Fibroblast of skin of scalp (primary cell): ENCODE data around the gene IGFBP2.
A peak's percentile ranks its signal among the peaks of the same experiment; 100 is the strongest.

Experiments
- DNase-seq: peaks from one replicate; pipeline ENCODE4 v3.0.0-alpha.2; 2013

IGFBP2 gene

GRCh38 chr2:216688731-216689340, 55.6 kb downstream of the IGFBP2 start:
- DNase-seq = no peak

DNA sequence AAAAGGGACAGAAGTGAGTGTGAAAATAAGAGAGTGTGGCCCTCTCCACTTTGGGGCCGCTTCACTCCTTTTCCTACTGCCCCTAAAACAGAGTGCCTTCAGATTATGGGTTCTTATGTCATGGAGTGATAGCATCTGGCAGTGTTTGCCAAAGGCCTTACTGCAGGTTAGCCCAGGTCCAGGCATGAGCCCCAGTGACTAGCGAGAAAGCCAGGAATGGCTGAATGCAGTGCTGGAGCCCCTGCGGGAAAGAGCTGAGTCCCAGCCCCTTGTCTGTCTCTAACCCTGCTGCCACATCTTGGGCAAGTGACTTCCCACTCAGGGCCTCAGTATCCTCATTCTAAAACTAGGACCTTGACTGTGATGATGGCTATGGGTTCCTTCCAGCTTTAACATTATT, 56.2 kb downstream of the IGFBP2 start:
- no peak for DNase-seq

- DNase-seq = no peak
Observed at GRCh38 chr2:216690456-216690852, 57.2 kb downstream of the IGFBP2 start.

- peak; percentile 85 for DNase-seq
Observed at GRCh38 chr2:216690853-216691741, 57.9 kb downstream of the IGFBP2 start.

DNA sequence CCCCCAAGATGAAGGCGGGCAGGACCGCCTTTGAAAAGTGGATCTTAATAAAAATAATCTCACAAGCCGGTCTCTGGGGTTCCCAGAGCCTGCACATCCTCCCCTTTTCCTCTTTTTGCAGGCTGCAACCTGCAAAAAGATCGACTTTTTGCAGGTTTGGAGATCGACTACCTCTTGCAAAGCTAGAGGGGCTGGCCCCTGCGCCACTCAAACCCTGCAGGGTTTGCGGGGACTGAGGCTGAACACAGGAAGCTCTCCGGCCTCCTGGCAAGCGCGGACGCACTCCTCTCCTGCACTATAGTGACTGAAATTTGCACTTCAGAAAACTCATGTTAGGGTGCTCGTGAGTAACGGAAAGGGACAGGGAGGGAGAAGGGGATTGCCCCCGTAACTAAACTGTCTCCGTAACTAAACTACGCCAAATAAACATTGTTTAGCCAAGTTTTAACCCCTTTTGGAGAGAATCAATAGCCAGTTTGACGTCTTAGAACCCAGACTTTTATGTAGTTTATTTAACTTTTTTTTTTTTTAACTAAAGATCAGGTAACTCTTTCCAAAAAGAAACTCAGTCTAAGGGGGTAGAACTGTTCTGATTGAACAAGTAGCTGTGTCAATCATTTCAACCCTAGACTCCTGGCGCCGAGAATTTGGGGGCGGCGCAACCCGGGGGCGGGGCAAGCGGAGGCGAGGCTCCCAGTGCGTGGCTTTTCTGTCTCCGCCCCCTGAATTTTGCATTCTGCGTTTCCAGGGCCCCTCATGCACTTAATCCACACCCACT, 59.6 kb downstream of the IGFBP2 start:
- peak; percentile 72 for DNase-seq

DNA sequence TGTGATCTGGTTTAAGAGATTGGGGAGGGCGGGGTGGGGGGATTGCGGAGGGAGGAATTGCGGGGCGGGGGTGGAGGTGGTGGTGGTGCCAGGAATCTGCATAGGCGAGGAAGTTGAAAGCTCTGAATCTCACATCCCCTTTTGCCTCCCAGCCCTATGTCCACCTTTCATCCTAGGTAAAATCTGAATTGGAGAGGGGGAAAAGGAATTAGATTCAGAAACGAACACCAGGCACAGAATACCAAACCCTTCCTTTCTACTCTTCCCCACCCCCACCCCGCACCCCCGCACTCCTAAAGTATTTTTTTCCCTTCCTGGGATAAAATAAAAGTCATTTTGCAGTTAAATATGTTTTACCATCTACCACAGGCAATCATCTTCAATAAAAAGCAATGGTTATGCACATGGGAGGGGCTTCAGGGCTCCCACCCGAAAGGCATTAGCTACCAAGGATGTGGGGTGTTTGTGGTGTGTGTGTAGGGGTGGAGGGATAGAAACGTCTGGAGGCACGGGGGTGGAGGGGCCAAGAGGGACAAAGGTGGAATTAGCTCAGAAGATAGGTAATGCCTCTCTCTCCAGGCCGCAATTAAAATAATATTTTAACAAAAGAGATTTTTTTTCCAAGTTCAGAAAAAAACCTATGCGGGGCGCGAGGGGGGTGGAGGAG, 60.3 kb downstream of the IGFBP2 start:
- DNase-seq = no peak

DNA sequence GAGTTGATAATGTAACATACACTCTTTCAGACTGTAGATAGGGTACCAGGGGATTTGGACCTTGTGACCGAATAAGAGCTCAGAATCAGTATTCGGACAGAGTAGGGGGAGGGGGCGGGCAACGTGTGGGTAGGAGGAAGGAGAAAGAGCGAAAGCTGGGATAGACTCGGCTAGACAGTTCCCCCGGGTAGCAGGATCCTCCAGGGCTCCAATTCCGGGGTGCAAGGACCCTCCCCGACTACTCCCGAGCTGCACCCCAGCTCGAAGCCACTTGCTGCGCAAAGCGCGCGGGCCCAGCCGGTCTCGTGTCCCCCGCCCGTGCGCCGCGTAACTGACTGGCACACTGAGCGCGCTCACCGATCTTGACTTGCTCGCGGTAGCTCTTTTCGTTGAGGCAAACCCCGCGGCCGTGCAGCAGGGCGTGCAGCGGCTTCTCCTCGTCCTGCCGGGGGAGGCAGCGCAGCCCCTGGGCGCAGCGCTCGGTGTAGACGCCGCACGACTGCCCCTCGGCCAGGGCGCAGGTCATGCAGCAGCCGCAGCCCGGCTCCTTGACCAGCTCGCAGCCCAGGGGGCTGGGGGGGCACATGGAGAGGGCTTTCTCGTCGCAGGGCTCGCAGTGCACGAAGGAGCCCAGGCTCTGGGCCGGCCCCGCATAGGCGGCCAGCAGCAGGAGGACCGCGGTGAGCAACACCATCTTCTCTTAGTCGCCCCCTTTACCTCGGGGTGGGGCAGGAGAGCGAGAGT, 61.0 kb downstream of the IGFBP2 start:
- DNase-seq = no peak

- DNase-seq = no peak
Observed at GRCh38 chr2:216694826-216695217, 61.6 kb downstream of the IGFBP2 start.

GRCh38 chr2:216695401-216695821, 62.2 kb downstream of the IGFBP2 start, which contains the start of gene IGFBP5:
Gene IGFBP5, minus strand, starts transcription at chr2:216695549. Its CDS starts 774 bp downstream, at chr2:216694775.
- DNase-seq = peak; percentile 93

DNA sequence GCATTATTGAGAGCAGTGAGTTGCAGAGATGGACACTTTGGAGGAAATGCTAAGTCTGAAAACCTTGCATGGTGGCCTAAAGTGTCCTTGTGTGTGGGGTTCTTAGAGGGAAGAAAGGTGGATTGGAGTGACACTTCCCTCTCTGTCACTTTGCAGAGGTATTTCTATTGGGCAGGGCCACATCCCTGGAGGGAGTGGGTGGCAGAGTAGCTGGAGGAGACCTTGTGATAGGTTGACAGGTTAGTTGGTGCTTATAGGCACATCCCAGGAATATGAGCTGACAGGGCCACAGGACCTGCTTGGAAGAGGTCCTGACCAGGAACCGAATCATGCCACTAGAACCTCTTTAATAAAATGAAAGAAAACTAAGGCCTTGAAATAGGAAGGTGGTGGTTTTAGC, 63.1 kb downstream of the IGFBP2 start:
- DNase-seq = no peak

DNA sequence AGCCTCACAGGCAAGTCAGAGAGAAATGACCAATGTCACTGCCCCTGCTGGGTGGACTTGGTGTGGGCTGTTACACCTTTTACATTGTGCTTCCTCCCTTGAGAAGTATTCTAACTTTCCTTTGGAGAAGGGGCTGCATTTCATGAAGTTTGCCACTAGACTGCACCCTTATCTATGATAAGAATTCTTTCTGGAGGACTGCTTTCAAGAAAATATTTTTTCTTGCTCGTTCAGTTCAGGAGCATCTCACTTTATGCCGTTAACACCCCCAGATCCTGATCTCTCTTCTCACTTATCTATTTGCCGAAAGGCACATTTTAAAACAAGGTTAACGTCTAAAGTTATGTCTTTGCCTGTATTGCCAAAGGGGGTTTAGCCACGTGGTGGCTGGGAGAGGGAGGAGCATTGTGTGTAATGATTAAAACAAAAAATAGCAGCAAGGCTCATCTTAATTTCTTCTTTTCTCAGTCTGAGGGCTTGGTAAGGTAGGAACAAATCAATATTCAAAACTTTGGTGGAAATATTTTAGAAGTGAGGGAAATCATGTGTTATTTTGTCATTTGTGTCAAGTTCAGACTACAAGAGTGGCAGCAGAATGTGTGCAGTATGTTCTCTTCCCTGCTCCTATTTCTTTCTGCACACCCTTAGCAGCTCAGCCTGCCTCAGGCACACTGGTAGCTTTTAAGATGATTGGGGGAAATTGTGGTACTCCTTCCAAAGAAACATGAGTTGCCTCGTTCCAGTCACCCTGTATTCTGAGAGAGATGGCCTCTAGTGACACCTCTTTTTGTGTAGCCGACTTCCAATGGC, 63.7 kb downstream of the IGFBP2 start:
- DNase-seq = peak; percentile 51

DNA sequence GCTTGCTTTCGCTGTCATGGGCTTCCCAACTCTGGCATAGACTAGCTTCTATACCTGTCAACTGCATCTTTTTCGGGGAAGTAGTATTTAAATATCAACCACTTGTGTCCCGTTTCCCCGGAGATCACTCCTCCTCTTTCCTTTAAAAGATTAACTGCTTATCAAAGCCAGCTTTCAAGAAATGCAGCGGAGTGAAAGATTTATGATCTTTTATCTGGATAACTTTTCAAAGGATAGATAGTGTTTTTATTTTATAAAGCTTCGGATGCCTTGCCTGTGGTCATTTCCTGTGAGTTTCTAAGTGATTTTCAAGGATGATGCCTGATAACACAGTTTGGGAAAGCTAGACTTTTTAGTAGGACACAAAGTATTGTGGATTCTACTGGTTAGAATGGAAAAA, 65.1 kb downstream of the IGFBP2 start:
- no peak for DNase-seq

GRCh38 chr2:216698895-216699294, 65.7 kb downstream of the IGFBP2 start:
- DNase-seq = peak; percentile 72

DNA sequence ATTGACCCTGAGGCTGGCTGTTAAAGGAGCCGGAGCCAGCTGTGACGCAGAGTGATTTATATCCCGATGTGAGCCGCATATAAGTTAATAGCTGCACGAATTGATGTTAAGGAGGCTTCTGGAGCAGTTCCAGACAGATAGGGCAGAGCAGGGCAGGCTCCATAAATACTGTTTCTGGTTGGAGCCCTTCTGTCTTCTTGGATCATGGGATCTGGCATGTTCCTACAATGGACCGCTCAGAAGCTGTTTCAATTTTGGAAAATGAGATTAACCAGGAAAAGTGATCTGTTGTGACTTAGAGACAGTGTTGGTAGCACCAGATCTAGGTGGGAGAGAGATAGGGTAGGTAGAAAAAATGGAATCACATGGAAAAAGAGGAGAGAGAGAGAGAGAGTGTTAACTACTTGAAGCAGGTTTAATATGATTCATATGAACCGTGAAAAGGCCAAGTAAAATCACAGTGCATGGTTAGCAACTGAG, 66.9 kb downstream of the IGFBP2 start:
- no peak for DNase-seq

DNA sequence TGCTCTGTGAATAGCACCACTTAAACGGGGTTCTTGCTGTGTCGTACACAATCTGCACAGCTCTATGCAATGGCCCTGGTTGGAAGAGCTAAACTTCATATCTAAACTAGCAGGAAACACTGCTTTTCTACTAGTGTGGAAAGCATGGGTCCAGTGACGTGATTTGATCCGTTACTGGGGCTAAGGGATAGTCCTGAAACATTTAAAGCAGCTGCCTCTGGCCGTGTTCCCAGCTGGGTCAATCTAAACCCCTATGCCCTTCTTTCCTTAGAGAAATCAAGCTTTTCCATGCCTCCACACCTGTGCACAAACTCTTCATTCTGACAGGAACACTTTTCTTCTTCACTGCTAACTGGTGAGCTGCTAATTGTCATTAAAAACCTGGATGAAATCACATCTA, 67.6 kb downstream of the IGFBP2 start:
- no peak for DNase-seq

- DNase-seq = no peak
Observed at GRCh38 chr2:216701544-216701943, 68.3 kb downstream of the IGFBP2 start.

- no peak for DNase-seq
Observed at GRCh38 chr2:216702756-216703155, 69.5 kb downstream of the IGFBP2 start.

- DNase-seq = peak; percentile 50
Observed at GRCh38 chr2:216710551-216711301, 77.5 kb downstream of the IGFBP2 start.

DNA sequence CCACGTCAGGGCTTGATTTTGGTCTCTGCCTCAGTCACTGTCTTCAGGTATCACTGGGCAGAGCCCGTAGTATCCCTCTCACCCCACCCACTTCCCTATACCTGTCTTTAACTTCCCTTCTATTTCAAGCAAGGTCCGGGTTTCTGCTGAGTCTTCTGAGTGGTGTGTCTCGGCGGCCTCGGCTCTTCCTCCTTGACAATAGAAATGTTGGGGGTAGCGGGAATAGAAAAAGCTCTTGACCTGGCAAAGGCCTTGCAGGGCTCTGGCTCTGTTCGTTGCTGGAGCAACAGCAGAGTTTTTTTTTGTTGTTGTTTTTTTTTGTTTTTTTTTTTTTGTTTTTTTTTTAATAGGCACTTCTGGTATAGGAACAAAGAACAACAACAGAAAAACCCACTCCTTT, 78.1 kb downstream of the IGFBP2 start:
- no peak for DNase-seq
